ENCODE data around the gene FAM120A.

GRCh38 chr9:93597871-93598646 lies 146.6 kb downstream of the FAM120A start:
- TF ChIP-seq EP300 (IDR thresholded peaks at IDR 0.05) (no peak), CTCF (IDR thresholded peaks at IDR 0.05) (no peak), POLR2AphosphoS5 (IDR thresholded peaks at IDR 0.05) (no peak), POLR2A (IDR thresholded peaks at IDR 0.05; ENCODE audit: low read depth) (no peak)

All from esophagus muscularis mucosa (tissue), 4 donors.